HCT116 (cell line): ENCODE results near the gene FRMD8. TPM values are rescaled to one million over a fixed set of nuclear protein-coding genes. Genes with fewer than 3 reads are reported as not detected.

Source experiments
- ATAC-seq: fragments of 200-7000 bp; cut with Tn5 transposase; 2 replicates; pipeline ENCODE4 v1.9.1; 2020; ENCODE audit warnings: mild to moderate bottlenecking, moderate library complexity
- BruUV-seq: library from RNA; stranded (reverse); fragments of 400-500 nt; replicated peaks from 2 replicates; lab custom pipeline; 2021; lab: Mats Ljungman, UMichigan
- CTCF ChIA-PET: fragments of 300-600 bp; sonication (Branson Sonifier 250); formaldehyde crosslinking; loops from one replicate; lab custom pipeline; 2021; ENCODE audit warnings: antibody characterized with exemption; lab: Charles Lee
- POLR2A ChIA-PET: fragments of 300-600, 350-600 bp; sonication (Branson Sonifier 250); formaldehyde crosslinking; loops from one replicate; lab custom pipeline; 2021; ENCODE audit warnings: antibody characterized with exemption; lab: Charles Lee
- RAD21 ChIA-PET, 2 experiments: fragments of 300-600 bp; sonication (Branson Sonifier 250); formaldehyde crosslinking; loops; one replicate each; lab custom pipeline; 2023; ENCODE audit warnings: low total read pairs in 2 of 2; ENCODE audit not compliant: uncharacterized antibody in 2 of 2, unreplicated experiment in 2 of 2, low non-redundant PET in 1 of 2; lab: Charles Lee
- DNase-seq: peaks from one replicate; pipeline ENCODE4 v3.0.0-alpha.2; 2010; ENCODE audit warnings: low read depth, low spot score
- H2AFZ ChIP-seq: fragments of 200-600 bp; shearing (Covaris generic), sonication (generic); 2 replicates; pipeline ENCODE4 v1.6.1; 2017; ENCODE audit warnings: low read depth, mixed run types, mixed read lengths, antibody characterized with exemption, low read length; ENCODE audit not compliant: poor library complexity, severe bottlenecking
- H3K27ac ChIP-seq: 2 replicates; pipeline ENCODE4 v1.5.1; 2012; ENCODE audit warnings: low read depth, low read length
- H3K27me3 ChIP-seq: fragments of 200-600 bp; sonication (generic); 2 replicates; pipeline ENCODE4 v1.6.1; 2016; ENCODE audit warnings: mixed run types, low read length, mixed read lengths; ENCODE audit not compliant: insufficient read depth
- H3K36me3 ChIP-seq, 2 experiments: fragments of 200-500 bp in 1 of 2; fragments of 200-600 bp in 1 of 2; sonication (Bioruptor generic) in 1 of 2; sonication (generic) in 1 of 2; 2 replicates each; pipeline versions ENCODE4 v1.5.1 to v1.6.1; 2014 to 2016; ENCODE audit warnings: low read length in 2 of 2, inconsistent platforms in 1 of 2, mixed read lengths in 1 of 2, mixed run types in 1 of 2; ENCODE audit not compliant: insufficient read depth in 2 of 2, control insufficient read depth in 1 of 2
- H3K4me1 ChIP-seq, 2 experiments: fragments of 200-600 bp in 1 of 2; sonication (generic) in 1 of 2; 2 replicates each; pipeline versions ENCODE4 v1.5.1 to v1.6.1; 2012 to 2017; ENCODE audit warnings: low read length in 2 of 2, inconsistent platforms in 1 of 2, mild to moderate bottlenecking in 1 of 2, mixed read lengths in 1 of 2, mixed run types in 1 of 2, moderate library complexity in 1 of 2; ENCODE audit not compliant: insufficient read depth in 2 of 2, control insufficient read depth in 1 of 2
- H3K4me2 ChIP-seq: fragments of 200-600 bp; sonication (generic); 2 replicates; pipeline ENCODE4 v1.6.1; 2017; ENCODE audit warnings: mixed run types, low read length, mixed read lengths
- H3K4me3 ChIP-seq, 2 experiments: fragments of 200-600 bp in 1 of 2; sonication (generic) in 1 of 2; replicated peaks in 1 of 2; 2 replicates each; pipeline ENCODE4 v1.5.1; 2011 to 2016; ENCODE audit warnings: low read length in 2 of 2, control low read depth in 1 of 2, low read depth in 1 of 2, mild to moderate bottlenecking in 1 of 2, mixed read lengths in 1 of 2, mixed run types in 1 of 2
- H3K79me2 ChIP-seq: fragments of 200-600 bp; sonication (generic); 2 replicates; pipeline ENCODE4 v1.6.1; 2017; ENCODE audit warnings: mild to moderate bottlenecking, mixed run types, low read length, moderate library complexity, mixed read lengths; ENCODE audit not compliant: insufficient read depth
- H3K9ac ChIP-seq: fragments of 200-600 bp; sonication (generic); 2 replicates; pipeline ENCODE4 v1.6.1; 2016; ENCODE audit warnings: low read length, mixed read lengths
- H3K9me2 ChIP-seq: fragments of 200-600 bp; sonication (generic), shearing (Covaris generic); 2 replicates; pipeline ENCODE4 v1.6.1; 2017; ENCODE audit warnings: mixed run types, mild to moderate bottlenecking, moderate library complexity; ENCODE audit not compliant: insufficient read depth
- H3K9me3 ChIP-seq, 2 experiments: fragments of 200-500 bp in 1 of 2; fragments of 200-600 bp in 1 of 2; sonication (Bioruptor generic) in 1 of 2; sonication (generic) in 1 of 2; 2 replicates each; pipeline ENCODE4 v1.6.1; 2014 to 2017; ENCODE audit warnings: low read length in 2 of 2, mixed read lengths in 2 of 2, inconsistent platforms in 1 of 2, low read depth in 1 of 2, mild to moderate bottlenecking in 1 of 2, mixed run types in 1 of 2, moderate library complexity in 1 of 2; ENCODE audit not compliant: control insufficient read depth in 1 of 2, insufficient read depth in 1 of 2
- H4K20me1 ChIP-seq: fragments of 200-600 bp; sonication (generic), shearing (Covaris generic); 2 replicates; pipeline ENCODE4 v1.6.1; 2017; ENCODE audit warnings: mixed run types, mild to moderate bottlenecking, moderate library complexity; ENCODE audit not compliant: insufficient read depth
- CEBPB ChIP-seq: IDR thresholded peaks from 2 replicates; pipeline ENCODE4 v1.6.1; 2012; ENCODE audit warnings: low read depth
- EGR1 ChIP-seq: IDR thresholded peaks from 2 replicates; pipeline ENCODE4 v1.6.1; 2012; ENCODE audit warnings: low read depth
- FOSL1 ChIP-seq: IDR thresholded peaks from 2 replicates; pipeline ENCODE4 v1.6.1; 2012; ENCODE audit warnings: low read depth
- RAD21 ChIP-seq: IDR thresholded peaks from 2 replicates; pipeline ENCODE4 v1.6.1; 2012; ENCODE audit warnings: low read depth, mild to moderate bottlenecking
- SIN3A ChIP-seq: IDR thresholded peaks from 2 replicates; pipeline ENCODE4 v1.6.1; 2012; ENCODE audit warnings: low read depth
- SRF ChIP-seq: IDR thresholded peaks from 2 replicates; pipeline ENCODE4 v1.6.1; 2012; ENCODE audit warnings: low read depth
- ZFX ChIP-seq: fragments of 450-650 bp; IDR thresholded peaks from 2 replicates; pipeline ENCODE4 v1.6.1; 2017
- intact Hi-C: fragments of 100-400 bp; cut with micrococcal nuclease; formaldehyde crosslinking; loops from 2 replicates; pipeline ENCODE4 v1.10.0; 2022
- total RNA-seq: library from RNA; stranded (reverse); gene quantifications from one replicate; pipeline ENCODE4 v1.2.1, GENCODE V29; 2021; ENCODE audit not compliant: unreplicated experiment
- TF ChIP-seq, protein P1 (sequence below): IDR thresholded peaks from 2 replicates; pipeline ENCODE4 v1.6.1; 2011; ENCODE audit warnings: mild to moderate bottlenecking, low read length, moderate library complexity; ENCODE audit not compliant: insufficient replicate concordance; ENCODE audit errors: extremely low read depth

FRMD8 gene
- total RNA-seq, 1 experiment from 2014 or later, result 35.8 TPM

DNA sequence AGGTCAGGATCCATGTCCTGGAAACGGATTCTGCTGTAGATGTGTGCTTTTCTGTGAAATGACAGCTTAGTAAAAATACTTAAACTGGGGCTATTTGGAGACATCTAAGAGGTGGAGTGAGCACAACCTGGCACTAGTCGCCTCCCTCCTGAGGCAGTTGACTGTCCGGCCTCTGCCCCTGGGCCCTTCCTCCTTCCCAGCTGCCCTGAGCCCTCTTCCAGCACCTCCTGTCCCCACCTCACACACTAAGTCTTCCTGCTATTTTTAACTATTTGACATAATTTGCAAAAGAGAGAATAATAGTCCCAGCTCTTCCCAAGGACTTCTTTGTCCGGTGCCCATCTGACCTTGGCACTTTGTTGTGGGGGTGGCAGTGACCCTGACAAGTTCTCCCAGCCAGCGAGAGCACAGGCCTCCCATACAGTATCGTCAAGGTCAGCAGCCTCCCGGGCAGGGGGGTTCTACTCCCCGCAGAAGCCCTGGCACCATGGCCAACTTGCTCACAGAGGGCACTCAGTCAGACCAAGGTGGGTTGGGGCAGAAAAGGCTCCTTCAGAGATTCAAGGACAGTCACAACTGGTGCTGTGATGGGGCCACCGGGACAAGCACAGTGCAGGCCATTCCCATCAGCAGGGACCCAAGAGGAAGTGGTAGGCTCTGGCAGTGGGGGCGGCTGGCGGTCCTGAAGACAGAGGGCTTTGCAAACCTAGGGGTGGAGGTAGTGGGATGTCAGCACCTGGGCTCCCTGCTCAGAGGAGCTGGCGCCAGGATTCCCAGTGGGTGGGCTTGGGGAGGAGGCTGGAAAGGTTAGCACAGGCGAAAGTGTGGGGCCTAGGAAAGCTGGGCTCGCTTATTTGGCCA lies 30.6 kb downstream of the FRMD8 start:
- no peak for DNase-seq
- ChIA-PET RAD21 (interaction anchor here (0.5 to 2.4 kb wide), 7 partner anchors 8 to 94 kb away, joined by 3 to 14 read pairs (median 3); no protein-coding TSS in a partner anchor), POLR2A (interaction anchor here (0.5 to 15.5 kb wide), 11 partner anchors 10 to 430 kb away, joined by 3 to 910 read pairs (median 4); partner anchors contain the start of genes MALAT1 and SLC25A45), CTCF (interaction anchor here (0.6 to 3.9 kb wide), 13 partner anchors 14 to 124 kb away, joined by 3 to 37 read pairs (median 3); no protein-coding TSS in a partner anchor)
- no peaks in the 10 kb centered on the region for H3K9me2 ChIP-seq
- no peaks in the 10 kb centered on the region for H3K27me3 ChIP-seq
- H3K9ac ChIP-seq, result peak overlapping the region; percentile 95
- ATAC-seq, result no peak
- peaks cover 5% of the 10 kb centered on the region for H3K79me2 ChIP-seq
- H4K20me1 ChIP-seq, result no peaks in the 10 kb centered on the region
- no peak overlapping the region for H2AFZ ChIP-seq
- peak overlapping the region; percentile 96 for H3K4me2 ChIP-seq
- no TSS peak for BruUV-seq
- intact Hi-C loops, result loop anchor here (1.0 kb wide), 3 partner anchors 16 to 93 kb away; no protein-coding TSS in a partner anchor
- H3K4me1 ChIP-seq, result peaks cover 52 to 66% of the 10 kb centered on the region in 2 experiments
- no peak overlapping the region for H3K4me3 ChIP-seq
- TF ChIP-seq CEBPB (no peak), SIN3A (no peak), SRF (no peak), EGR1 (no peak), RAD21 (no peak), FOSL1 (no peak), ZFX (no peak)
- TF ChIP-seq, protein P1, sequence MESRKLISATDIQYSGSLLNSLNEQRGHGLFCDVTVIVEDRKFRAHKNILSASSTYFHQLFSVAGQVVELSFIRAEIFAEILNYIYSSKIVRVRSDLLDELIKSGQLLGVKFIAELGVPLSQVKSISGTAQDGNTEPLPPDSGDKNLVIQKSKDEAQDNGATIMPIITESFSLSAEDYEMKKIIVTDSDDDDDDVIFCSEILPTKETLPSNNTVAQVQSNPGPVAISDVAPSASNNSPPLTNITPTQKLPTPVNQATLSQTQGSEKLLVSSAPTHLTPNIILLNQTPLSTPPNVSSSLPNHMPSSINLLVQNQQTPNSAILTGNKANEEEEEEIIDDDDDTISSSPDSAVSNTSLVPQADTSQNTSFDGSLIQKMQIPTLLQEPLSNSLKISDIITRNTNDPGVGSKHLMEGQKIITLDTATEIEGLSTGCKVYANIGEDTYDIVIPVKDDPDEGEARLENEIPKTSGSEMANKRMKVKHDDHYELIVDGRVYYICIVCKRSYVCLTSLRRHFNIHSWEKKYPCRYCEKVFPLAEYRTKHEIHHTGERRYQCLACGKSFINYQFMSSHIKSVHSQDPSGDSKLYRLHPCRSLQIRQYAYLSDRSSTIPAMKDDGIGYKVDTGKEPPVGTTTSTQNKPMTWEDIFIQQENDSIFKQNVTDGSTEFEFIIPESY, result no peak
- H3K27ac ChIP-seq, result peak overlapping the region; percentile 100
- H3K9me3 ChIP-seq, result no peaks in the 10 kb centered on the region
- no peaks in the 10 kb centered on the region for H3K36me3 ChIP-seq
